Lower leg skin (tissue), 3 donors: ENCODE data around the gene LRRC25.

Experiments used
- POLR2A ChIP-seq, 2 donors: fragments of 450-650 bp; IDR thresholded peaks; one replicate each; pipeline ENCODE4 v1.6.1; 2016 to 2017; ENCODE audit warnings: antibody characterized with exemption in 2 of 2, mild to moderate bottlenecking in 1 of 2, moderate library complexity in 1 of 2
- TF ChIP-seq, protein P1 (sequence below), 3 donors: fragments of 450-650 bp; IDR thresholded peaks; one replicate each; pipeline ENCODE4 v1.5.1; 2016; ENCODE audit warnings: antibody characterized with exemption in 3 of 3, mild to moderate bottlenecking in 3 of 3, moderate library complexity in 2 of 3

- TF ChIP-seq, protein P1, sequence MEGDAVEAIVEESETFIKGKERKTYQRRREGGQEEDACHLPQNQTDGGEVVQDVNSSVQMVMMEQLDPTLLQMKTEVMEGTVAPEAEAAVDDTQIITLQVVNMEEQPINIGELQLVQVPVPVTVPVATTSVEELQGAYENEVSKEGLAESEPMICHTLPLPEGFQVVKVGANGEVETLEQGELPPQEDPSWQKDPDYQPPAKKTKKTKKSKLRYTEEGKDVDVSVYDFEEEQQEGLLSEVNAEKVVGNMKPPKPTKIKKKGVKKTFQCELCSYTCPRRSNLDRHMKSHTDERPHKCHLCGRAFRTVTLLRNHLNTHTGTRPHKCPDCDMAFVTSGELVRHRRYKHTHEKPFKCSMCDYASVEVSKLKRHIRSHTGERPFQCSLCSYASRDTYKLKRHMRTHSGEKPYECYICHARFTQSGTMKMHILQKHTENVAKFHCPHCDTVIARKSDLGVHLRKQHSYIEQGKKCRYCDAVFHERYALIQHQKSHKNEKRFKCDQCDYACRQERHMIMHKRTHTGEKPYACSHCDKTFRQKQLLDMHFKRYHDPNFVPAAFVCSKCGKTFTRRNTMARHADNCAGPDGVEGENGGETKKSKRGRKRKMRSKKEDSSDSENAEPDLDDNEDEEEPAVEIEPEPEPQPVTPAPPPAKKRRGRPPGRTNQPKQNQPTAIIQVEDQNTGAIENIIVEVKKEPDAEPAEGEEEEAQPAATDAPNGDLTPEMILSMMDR (IDR thresholded peaks at IDR 0.05) = no peak
- no peak for TF ChIP-seq POLR2A (IDR thresholded peaks at IDR 0.05)
Observed at GRCh38 chr19:18353378-18354005, 43.9 kb downstream of the LRRC25 start.
